ENCODE results near the gene CDKAL1. TPM values are rescaled to one million over a fixed set of nuclear protein-coding genes. Genes with fewer than 3 reads are reported as not detected.
"Not testable (repeated sequence)": the region's sequence is repeated elsewhere in the genome, so short reads cannot be mapped to it uniquely, and the experiment has no call there.

CDKAL1 gene
- total RNA-seq, 1 experiment from 2014 or later = 16.1 TPM

- ChIA-PET POLR2A (ENCODE audit: unreplicated experiment) (no interaction called here), CTCF (no interaction called here)
- no peaks in the 10 kb centered on the region for H3K27me3 ChIP-seq (ENCODE audit: insufficient read depth, low read depth)
- H3K27ac ChIP-seq = no peak overlapping the region
- H3K9me3 ChIP-seq (ENCODE audit: insufficient read depth, low read depth) = peaks cover 3% of the 10 kb centered on the region; the same call in 1 of the 2 replicates
- no peaks in the 10 kb centered on the region for H3K36me3 ChIP-seq (ENCODE audit: low read depth)
- H3K9me2 ChIP-seq (ENCODE audit: insufficient read depth) = no peaks in the 10 kb centered on the region
- H3K79me2 ChIP-seq (ENCODE audit: low read depth) = no peaks in the 10 kb centered on the region
- H2AFZ ChIP-seq = no peak overlapping the region
- DNase-seq = no peak
- H3K4me1 ChIP-seq (replicated peaks; ENCODE audit: insufficient read depth) = no peaks in the 10 kb centered on the region
- H3K4me2 ChIP-seq = no peak overlapping the region
- TF ChIP-seq EZH2 (IDR thresholded peaks at IDR 0.05; ENCODE audit: low read depth) = no peak
- TF ChIP-seq CTCF (conservative IDR thresholded peaks at IDR 0.05) = no peak
- intact Hi-C loops (cut with micrococcal nuclease; ENCODE audit: unreplicated experiment) = no loop called here
- H4K20me1 ChIP-seq (ENCODE audit: insufficient read depth) = no peaks in the 10 kb centered on the region
- H3K4me3 ChIP-seq = no peak overlapping the region
- no TSS peak for BruUV-seq (replicated peaks)
- H3F3A ChIP-seq (ENCODE audit: insufficient read depth, low read depth) = no peaks in the 10 kb centered on the region
These were observed 711.2 kb downstream of the CDKAL1 start for GRCh38 chr6:21245488-21245887.

- Histone ChIP-seq H3K4me1 (replicated peaks; ENCODE audit: insufficient read depth) (no peaks in the 10 kb centered on the region), H3F3A (ENCODE audit: insufficient read depth, low read depth) (no peaks in the 10 kb centered on the region), H3K27me3 (ENCODE audit: insufficient read depth, low read depth) (no peaks in the 10 kb centered on the region), H3K36me3 (ENCODE audit: low read depth) (no peaks in the 10 kb centered on the region), H3K9me2 (ENCODE audit: insufficient read depth) (no peaks in the 10 kb centered on the region), H3K4me2 (no peak overlapping the region), H3K4me3 (no peak overlapping the region), H3K27ac (no peak overlapping the region), H4K20me1 (ENCODE audit: insufficient read depth) (no peaks in the 10 kb centered on the region), H2AFZ (no peak overlapping the region), H3K79me2 (ENCODE audit: low read depth) (no peaks in the 10 kb centered on the region), H3K9me3 (ENCODE audit: insufficient read depth, low read depth) (peaks cover 3% of the 10 kb centered on the region; the same call in 1 of the 2 replicates)
- POLR2A ChIA-PET (ENCODE audit: unreplicated experiment) = interaction anchor here (0.5 kb wide), 1 partner anchor 79 kb away, joined by 8 read pairs; no protein-coding TSS in a partner anchor
- no TSS peak for BruUV-seq (replicated peaks)
- TF ChIP-seq CTCF (conservative IDR thresholded peaks at IDR 0.05) = no peak
- no peak for TF ChIP-seq EZH2 (IDR thresholded peaks at IDR 0.05; ENCODE audit: low read depth)
- intact Hi-C loops (cut with micrococcal nuclease; ENCODE audit: unreplicated experiment) = no loop called here
- CTCF ChIA-PET = no interaction called here
- no peak for DNase-seq
These were observed 711.8 kb downstream of the CDKAL1 start for GRCh38 chr6:21246075-21246474.

- intact Hi-C loops (cut with micrococcal nuclease; ENCODE audit: unreplicated experiment); H3K4me2 ChIP-seq; H2AFZ ChIP-seq; CTCF ChIA-PET; H3K36me3 ChIP-seq (ENCODE audit: low read depth); H3F3A ChIP-seq (ENCODE audit: insufficient read depth, low read depth); H3K27me3 ChIP-seq (ENCODE audit: insufficient read depth, low read depth); H3K4me3 ChIP-seq; POLR2A ChIA-PET (ENCODE audit: unreplicated experiment); H3K79me2 ChIP-seq (ENCODE audit: low read depth); H3K4me1 ChIP-seq (replicated peaks; ENCODE audit: insufficient read depth); H3K9me2 ChIP-seq (ENCODE audit: insufficient read depth); H3K9me3 ChIP-seq (ENCODE audit: insufficient read depth, low read depth); DNase-seq; H4K20me1 ChIP-seq (ENCODE audit: insufficient read depth); BruUV-seq (replicated peaks); H3K27ac ChIP-seq: not testable (repeated sequence)
These were observed 720.2 kb downstream of the CDKAL1 start for GRCh38 chr6:21254460-21254859.

GRCh38 chr6:21256197-21256596 is 721.9 kb downstream of the CDKAL1 start:
- Histone ChIP-seq H3K79me2 (ENCODE audit: low read depth) (no peaks in the 10 kb centered on the region), H3K9me2 (ENCODE audit: insufficient read depth) (no peaks in the 10 kb centered on the region), H3K4me2 (no peak overlapping the region), H3K27me3 (ENCODE audit: insufficient read depth, low read depth) (no peaks in the 10 kb centered on the region), H3K36me3 (ENCODE audit: low read depth) (no peaks in the 10 kb centered on the region), H3K4me3 (no peak overlapping the region), H3F3A (ENCODE audit: insufficient read depth, low read depth) (no peaks in the 10 kb centered on the region), H3K27ac (no peak overlapping the region), H3K4me1 (replicated peaks; ENCODE audit: insufficient read depth) (no peaks in the 10 kb centered on the region), H4K20me1 (ENCODE audit: insufficient read depth) (no peaks in the 10 kb centered on the region), H3K9me3 (ENCODE audit: insufficient read depth, low read depth) (peaks cover 3% of the 10 kb centered on the region; the same call in 1 of the 2 replicates), H2AFZ (no peak overlapping the region)
- no TSS peak for BruUV-seq (replicated peaks)
- ChIA-PET POLR2A (ENCODE audit: unreplicated experiment) (no interaction called here), CTCF (no interaction called here)
- intact Hi-C loops (cut with micrococcal nuclease; ENCODE audit: unreplicated experiment) = no loop called here
- TF ChIP-seq CTCF (conservative IDR thresholded peaks at IDR 0.05) (no peak), EZH2 (IDR thresholded peaks at IDR 0.05; ENCODE audit: low read depth) (no peak)
- no peak for DNase-seq
